Measurements from ENCODE around the gene PTPRD. TPM values are rescaled to one million over a fixed set of nuclear protein-coding genes. Genes with fewer than 3 reads are reported as not detected.

PTPRD gene
- total RNA-seq, 3 donors from 2014 or later = 2.9 to 5.4 (median 3.6) TPM

DNA sequence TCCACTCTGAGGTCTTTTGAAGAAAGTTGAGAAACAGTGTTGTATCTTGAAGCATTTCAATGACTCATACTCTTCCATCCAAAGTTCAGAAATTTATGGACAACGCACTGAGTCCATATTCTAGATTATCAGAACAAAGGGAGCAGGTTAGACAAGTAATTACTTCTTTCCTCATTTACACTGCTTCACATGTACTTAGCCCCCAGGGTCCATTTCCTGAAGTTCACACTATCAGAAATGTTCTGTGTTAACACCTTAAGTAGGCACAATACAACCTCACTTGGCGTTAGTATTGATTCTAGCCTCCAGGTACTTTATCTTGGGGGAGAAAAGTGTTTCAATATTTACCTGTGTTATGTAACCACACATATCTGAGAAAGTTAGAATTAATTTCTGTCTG is 2325.3 kb downstream of the PTPRD start:
- Histone ChIP-seq H3K36me3 (no peaks in the 10 kb centered on the region), H3K9me3 (no peaks in the 10 kb centered on the region), H3K27me3 (no peaks in the 10 kb centered on the region), H3K4me3 (no peak overlapping the region), H3K27ac (no peak overlapping the region), H3K4me1 (no peaks in the 10 kb centered on the region)
- TF ChIP-seq, protein P1, sequence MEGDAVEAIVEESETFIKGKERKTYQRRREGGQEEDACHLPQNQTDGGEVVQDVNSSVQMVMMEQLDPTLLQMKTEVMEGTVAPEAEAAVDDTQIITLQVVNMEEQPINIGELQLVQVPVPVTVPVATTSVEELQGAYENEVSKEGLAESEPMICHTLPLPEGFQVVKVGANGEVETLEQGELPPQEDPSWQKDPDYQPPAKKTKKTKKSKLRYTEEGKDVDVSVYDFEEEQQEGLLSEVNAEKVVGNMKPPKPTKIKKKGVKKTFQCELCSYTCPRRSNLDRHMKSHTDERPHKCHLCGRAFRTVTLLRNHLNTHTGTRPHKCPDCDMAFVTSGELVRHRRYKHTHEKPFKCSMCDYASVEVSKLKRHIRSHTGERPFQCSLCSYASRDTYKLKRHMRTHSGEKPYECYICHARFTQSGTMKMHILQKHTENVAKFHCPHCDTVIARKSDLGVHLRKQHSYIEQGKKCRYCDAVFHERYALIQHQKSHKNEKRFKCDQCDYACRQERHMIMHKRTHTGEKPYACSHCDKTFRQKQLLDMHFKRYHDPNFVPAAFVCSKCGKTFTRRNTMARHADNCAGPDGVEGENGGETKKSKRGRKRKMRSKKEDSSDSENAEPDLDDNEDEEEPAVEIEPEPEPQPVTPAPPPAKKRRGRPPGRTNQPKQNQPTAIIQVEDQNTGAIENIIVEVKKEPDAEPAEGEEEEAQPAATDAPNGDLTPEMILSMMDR (IDR thresholded peaks at IDR 0.05) = no peak
- TF ChIP-seq POLR2A (IDR thresholded peaks at IDR 0.05) (no peak), POLR2AphosphoS5 (IDR thresholded peaks at IDR 0.05) (no peak)
- intact Hi-C loops (cut with DNase I; ENCODE audit: low total_unique reads) = no loop called here
- no peak for DNase-seq (ENCODE audit: low spot score in 2 of 2)

DNA sequence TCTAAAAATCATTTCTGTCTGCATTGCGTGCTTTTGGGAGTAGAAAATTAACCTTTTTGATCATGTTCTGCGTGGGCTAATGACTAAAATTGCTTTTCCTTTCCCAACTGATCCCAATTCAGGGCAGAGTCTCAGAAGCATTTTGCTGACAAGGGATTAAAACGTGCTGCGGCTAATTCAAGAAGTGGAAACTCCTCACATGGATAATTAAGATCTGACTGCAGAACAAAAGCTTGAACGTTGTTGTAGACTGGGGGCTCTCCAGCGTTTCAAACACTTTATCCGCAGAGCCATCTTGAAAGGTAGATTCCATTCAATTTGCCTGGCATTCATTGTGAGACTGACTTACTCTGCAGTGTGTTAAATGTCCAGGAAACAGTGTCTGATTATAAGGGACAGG is 2327.9 kb downstream of the PTPRD start:
- intact Hi-C loops (cut with DNase I; ENCODE audit: low total_unique reads) = no loop called here
- H3K4me3 ChIP-seq = no peak overlapping the region
- TF ChIP-seq POLR2A (IDR thresholded peaks at IDR 0.05) = no peak
- no peak for TF ChIP-seq POLR2AphosphoS5 (IDR thresholded peaks at IDR 0.05)
- TF ChIP-seq, protein P1 (IDR thresholded peaks at IDR 0.05) = no peak
- H3K4me1 ChIP-seq = no peaks in the 10 kb centered on the region
- no peaks in the 10 kb centered on the region for H3K27me3 ChIP-seq
- DNase-seq (ENCODE audit: low spot score in 2 of 2) = no peak
- no peak overlapping the region for H3K27ac ChIP-seq
- H3K9me3 ChIP-seq = no peaks in the 10 kb centered on the region
- H3K36me3 ChIP-seq = no peaks in the 10 kb centered on the region

DNA sequence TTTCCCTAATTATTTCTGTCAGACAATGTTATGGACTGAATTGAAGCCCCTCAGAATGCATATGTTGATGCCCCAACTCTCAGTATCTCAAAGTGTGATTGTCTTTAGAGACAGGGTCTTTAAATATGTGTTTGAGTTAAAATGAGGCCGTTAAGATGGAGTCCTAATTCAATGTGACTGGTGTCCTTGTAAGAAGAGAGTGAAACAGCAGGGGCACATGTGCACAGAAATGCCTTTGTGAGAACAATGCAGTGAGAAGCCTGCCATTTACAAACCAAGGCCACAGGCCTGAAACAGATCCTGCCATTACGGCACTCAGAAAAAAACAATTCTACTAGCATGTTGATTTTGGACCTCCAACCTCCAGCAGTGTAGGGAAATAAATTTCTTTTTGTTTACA is 2330.3 kb downstream of the PTPRD start:
- DNase-seq (ENCODE audit: low spot score in 2 of 2) = no peak
- no peaks in the 10 kb centered on the region for H3K27me3 ChIP-seq
- no peaks in the 10 kb centered on the region for H3K4me1 ChIP-seq
- H3K36me3 ChIP-seq = no peaks in the 10 kb centered on the region
- no peak overlapping the region for H3K27ac ChIP-seq
- TF ChIP-seq, protein P1 (IDR thresholded peaks at IDR 0.05) = no peak
- no peak for TF ChIP-seq POLR2A (IDR thresholded peaks at IDR 0.05)
- TF ChIP-seq POLR2AphosphoS5 (IDR thresholded peaks at IDR 0.05) = no peak
- no peak overlapping the region for H3K4me3 ChIP-seq
- H3K9me3 ChIP-seq = no peaks in the 10 kb centered on the region
- intact Hi-C loops (cut with DNase I; ENCODE audit: low total_unique reads) = no loop called here

DNA sequence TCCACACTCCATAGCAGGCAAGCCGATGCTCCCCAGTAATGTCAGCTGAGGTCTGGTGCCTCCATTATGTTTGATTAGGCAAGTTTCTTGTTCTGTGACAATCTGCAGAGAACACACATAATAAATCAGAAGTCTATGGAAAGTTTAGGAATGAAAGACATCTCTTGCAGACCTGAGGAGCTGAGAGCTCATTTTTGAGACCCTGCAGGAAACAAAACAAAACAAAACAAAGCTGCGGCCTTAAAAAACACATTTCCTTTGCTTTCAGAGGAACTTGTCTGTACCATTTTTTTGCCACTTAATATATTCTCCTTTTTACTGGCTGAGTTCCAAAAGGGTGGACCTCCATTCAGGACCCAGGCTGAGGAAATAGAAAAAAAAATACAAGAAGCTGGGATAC is 2332.0 kb downstream of the PTPRD start:
- no peaks in the 10 kb centered on the region for H3K27me3 ChIP-seq
- H3K4me1 ChIP-seq = no peaks in the 10 kb centered on the region
- H3K9me3 ChIP-seq = peaks cover under 1 to 4% of the 10 kb centered on the region in 2 donors
- no peak overlapping the region for H3K27ac ChIP-seq
- H3K36me3 ChIP-seq = no peaks in the 10 kb centered on the region
- TF ChIP-seq POLR2A (IDR thresholded peaks at IDR 0.05) (no peak), POLR2AphosphoS5 (IDR thresholded peaks at IDR 0.05) (no peak)
- TF ChIP-seq, protein P1 (IDR thresholded peaks at IDR 0.05) = no peak
- intact Hi-C loops (cut with DNase I; ENCODE audit: low total_unique reads) = no loop called here
- no peak for DNase-seq (ENCODE audit: low spot score in 2 of 2)
- no peak overlapping the region for H3K4me3 ChIP-seq

DNA sequence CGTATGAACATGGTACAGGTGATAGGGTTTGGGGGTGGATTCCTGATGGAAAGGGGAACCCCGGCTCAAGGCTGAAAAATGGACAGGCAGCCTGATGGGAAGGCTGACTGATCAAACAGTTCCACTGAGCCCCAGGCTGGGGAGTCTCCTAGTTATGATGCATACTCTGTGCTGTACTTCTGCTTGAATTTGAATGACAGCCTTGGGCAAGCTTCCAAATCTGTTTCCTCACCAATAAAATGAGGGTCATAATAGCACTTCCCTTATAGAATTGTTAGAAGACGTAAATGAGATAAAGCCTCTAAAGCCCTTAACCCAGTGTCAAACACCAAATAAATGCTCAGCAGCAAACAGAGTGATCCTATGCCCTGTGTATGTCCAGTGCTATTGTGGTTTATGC is 2334.8 kb downstream of the PTPRD start:
- Histone ChIP-seq H3K4me3 (no peak overlapping the region), H3K4me1 (no peaks in the 10 kb centered on the region), H3K27me3 (no peaks in the 10 kb centered on the region), H3K27ac (no peak overlapping the region), H3K9me3 (peaks cover 7% of the 10 kb centered on the region in 2 donors), H3K36me3 (no peaks in the 10 kb centered on the region)
- TF ChIP-seq, protein P1 (IDR thresholded peaks at IDR 0.05) = no peak
- no peak for TF ChIP-seq POLR2AphosphoS5 (IDR thresholded peaks at IDR 0.05)
- TF ChIP-seq POLR2A (IDR thresholded peaks at IDR 0.05) = no peak
- no peak for DNase-seq (ENCODE audit: low spot score in 2 of 2)
- intact Hi-C loops (cut with DNase I; ENCODE audit: low total_unique reads) = no loop called here
